A673 (cell line): ENCODE measurements around the gene ZYG11B.
"Not testable (repeated sequence)": the region's sequence is repeated elsewhere in the genome, so short reads cannot be mapped to it uniquely, and the experiment has no call there.

ENCODE experiments used
- EZH2 ChIP-seq: fragments of 200-600 bp; sonication (generic); IDR thresholded peaks from 2 replicates; pipeline ENCODE4 v1.6.1; 2017; ENCODE audit warnings: borderline replicate concordance, low read depth, mild to moderate bottlenecking, mixed read lengths, antibody characterized with exemption, low read length; ENCODE audit not compliant: poor library complexity, severe bottlenecking
- TF ChIP-seq, protein P1 (sequence below): fragments of 300-800, 200-600 bp; sonication (generic); conservative IDR thresholded peaks from 2 replicates; pipeline ENCODE4 v1.5.1; 2017; ENCODE audit warnings: low read depth, mild to moderate bottlenecking, antibody characterized with exemption, low read length, moderate library complexity, mixed read lengths

- TF ChIP-seq, protein P1, sequence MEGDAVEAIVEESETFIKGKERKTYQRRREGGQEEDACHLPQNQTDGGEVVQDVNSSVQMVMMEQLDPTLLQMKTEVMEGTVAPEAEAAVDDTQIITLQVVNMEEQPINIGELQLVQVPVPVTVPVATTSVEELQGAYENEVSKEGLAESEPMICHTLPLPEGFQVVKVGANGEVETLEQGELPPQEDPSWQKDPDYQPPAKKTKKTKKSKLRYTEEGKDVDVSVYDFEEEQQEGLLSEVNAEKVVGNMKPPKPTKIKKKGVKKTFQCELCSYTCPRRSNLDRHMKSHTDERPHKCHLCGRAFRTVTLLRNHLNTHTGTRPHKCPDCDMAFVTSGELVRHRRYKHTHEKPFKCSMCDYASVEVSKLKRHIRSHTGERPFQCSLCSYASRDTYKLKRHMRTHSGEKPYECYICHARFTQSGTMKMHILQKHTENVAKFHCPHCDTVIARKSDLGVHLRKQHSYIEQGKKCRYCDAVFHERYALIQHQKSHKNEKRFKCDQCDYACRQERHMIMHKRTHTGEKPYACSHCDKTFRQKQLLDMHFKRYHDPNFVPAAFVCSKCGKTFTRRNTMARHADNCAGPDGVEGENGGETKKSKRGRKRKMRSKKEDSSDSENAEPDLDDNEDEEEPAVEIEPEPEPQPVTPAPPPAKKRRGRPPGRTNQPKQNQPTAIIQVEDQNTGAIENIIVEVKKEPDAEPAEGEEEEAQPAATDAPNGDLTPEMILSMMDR = not testable (repeated sequence)
- not testable (repeated sequence) for TF ChIP-seq EZH2
Measured at GRCh38 chr1:52869727-52870126, 143.5 kb downstream of the ZYG11B start.
